Measurements from ENCODE around the gene C12orf60. TPM values are rescaled to one million over a fixed set of nuclear protein-coding genes. Genes with fewer than 3 reads are reported as not detected.

C12orf60 gene
- total and polyA plus RNA-seq, 2 of the 8 experiments (the other 6 are each of a cell fraction or from before 2014, with no cell fraction given): 1.2 to 1.5 TPM

- no peaks in the 10 kb centered on the region for H3K79me1 ChIP-seq (ENCODE audit: low read depth, low read length)
- H3K23ac ChIP-seq (ENCODE audit: insufficient read length): no peak overlapping the region
- H2BK15ac ChIP-seq (ENCODE audit: low read length): no peak overlapping the region
- FAIRE-seq: no peak
- ChIA-PET POLR2A (ENCODE audit: partially characterized antibody) (interaction anchor here (1.3 to 1.5 kb wide), 2 partner anchors 44 to 76 kb away, joined by 4 read pairs; partner anchors contain the start of genes C12orf60 and WBP11), CTCF (ENCODE audit: partially characterized antibody) (interaction anchor here (0.8 to 6.7 kb wide), 14 partner anchors 9 to 375 kb away, joined by 3 to 116 read pairs (median 4); partner anchors contain the start of genes PDE6H and RERG)
- no peak overlapping the region for H3K9ac ChIP-seq (replicated peaks in 1 of 4; ENCODE audit: extremely low read depth in 1 of 4, low read depth in 3 of 4, low read length in 3 of 4)
- no peak overlapping the region for H3K4ac ChIP-seq (replicated peaks; ENCODE audit: insufficient read length, low read depth, low read length)
- no peak overlapping the region for H3K4me2 ChIP-seq (ENCODE audit: insufficient read depth in 1 of 2, low read depth in 2 of 2, low read length in 2 of 2)
- no peak overlapping the region for H2BK5ac ChIP-seq (ENCODE audit: low read depth, low read length)
- no peak overlapping the region for H3K56ac ChIP-seq (replicated peaks; ENCODE audit: insufficient read length, low read depth, low read length)
- H3K9me3 ChIP-seq (ENCODE audit: insufficient read depth in 2 of 2, low read depth in 1 of 2, low read length in 1 of 2): no peaks in the 10 kb centered on the region
- H2AK5ac ChIP-seq (ENCODE audit: low read depth, low read length): no peak overlapping the region
- H2BK12ac ChIP-seq (ENCODE audit: low read depth, low read length): no peak overlapping the region
- H2AFZ ChIP-seq (ENCODE audit: low read length): no peak overlapping the region
- H2BK20ac ChIP-seq (ENCODE audit: low read length): no peak overlapping the region
- no peak overlapping the region for H4K8ac ChIP-seq (ENCODE audit: extremely low read depth, insufficient read depth, low read length)
- H4K5ac ChIP-seq (ENCODE audit: insufficient read length, low read depth, low read length): no peak overlapping the region
- H2BK120ac ChIP-seq (replicated peaks; ENCODE audit: low read depth, low read length): no peak overlapping the region
- TF ChIP-seq CHD2 (IDR thresholded peaks at IDR 0.05; ENCODE audit: low read length): no peak
- no peak for TF ChIP-seq POU5F1 (IDR thresholded peaks at IDR 0.05; ENCODE audit: low read depth, low read length)
- TF ChIP-seq TBP (IDR thresholded peaks at IDR 0.05; ENCODE audit: low read depth, low read length): no peak
- TF ChIP-seq, protein P1, sequence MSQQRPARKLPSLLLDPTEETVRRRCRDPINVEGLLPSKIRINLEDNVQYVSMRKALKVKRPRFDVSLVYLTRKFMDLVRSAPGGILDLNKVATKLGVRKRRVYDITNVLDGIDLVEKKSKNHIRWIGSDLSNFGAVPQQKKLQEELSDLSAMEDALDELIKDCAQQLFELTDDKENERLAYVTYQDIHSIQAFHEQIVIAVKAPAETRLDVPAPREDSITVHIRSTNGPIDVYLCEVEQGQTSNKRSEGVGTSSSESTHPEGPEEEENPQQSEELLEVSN (IDR thresholded peaks at IDR 0.05): no peak
- no peak for TF ChIP-seq CBX8 (IDR thresholded peaks at IDR 0.05; ENCODE audit: borderline replicate concordance, low read depth, low read length)
- TF ChIP-seq KDM1A (IDR thresholded peaks at IDR 0.05; ENCODE audit: borderline replicate concordance, low read length): no peak
- TF ChIP-seq TAF7 (optimal IDR thresholded peaks at IDR 0.05; ENCODE audit: borderline replicate concordance, low read depth, low read length): no peak
- TF ChIP-seq CTCF (IDR thresholded peaks at IDR 0.05; ENCODE audit: control extremely low read depth in 1 of 3, insufficient read depth in 1 of 3, low read depth in 1 of 3, low read length in 3 of 3): no peak
- no peak for TF ChIP-seq CREB1 (IDR thresholded peaks at IDR 0.05)
- TF ChIP-seq SP4 (IDR thresholded peaks at IDR 0.05; ENCODE audit: low read length): no peak
- no peak for TF ChIP-seq CHD1 (IDR thresholded peaks at IDR 0.05; ENCODE audit: low read depth, low read length)
- no peaks in the 10 kb centered on the region for H4K20me1 ChIP-seq (replicated peaks in 1 of 2; ENCODE audit: control insufficient read depth in 1 of 2, insufficient read depth in 2 of 2, low read length in 2 of 2)
- no peak overlapping the region for H3K14ac ChIP-seq (ENCODE audit: insufficient read length)
- 83 to 100% methylated on average over 1 to 4 of the region's 4 CpGs for WGBS, 2 experiments (ENCODE audit: extremely low coverage in 1 of 2, insufficient coverage in 1 of 2, insufficient read length in 1 of 2, insufficient replicate concordance in 2 of 2, low coverage in 1 of 2, low lambda C conversion rate in 2 of 2, missing lambda C conversion rate in 1 of 2)
- H3K27ac ChIP-seq (ENCODE audit: low read depth, low read length): no peak overlapping the region
- no peaks in the 10 kb centered on the region for H3K23me2 ChIP-seq (ENCODE audit: low read depth, low read length)
- H3K4me3 ChIP-seq (ENCODE audit: extremely low read depth in 1 of 4, insufficient read depth in 2 of 4, low read depth in 3 of 4, low read length in 4 of 4): no peak overlapping the region
- H3K27me3 ChIP-seq (replicated peaks in 1 of 4; ENCODE audit: control insufficient read depth in 3 of 4, extremely low read depth in 1 of 4, insufficient read depth in 3 of 4, low read length in 3 of 4): no peaks in the 10 kb centered on the region
- H4K91ac ChIP-seq (replicated peaks; ENCODE audit: insufficient read length, low read length): no peak overlapping the region
- no peaks in the 10 kb centered on the region for H3K36me3 ChIP-seq (ENCODE audit: control insufficient read depth in 2 of 4, insufficient read depth in 4 of 4, low read length in 3 of 4)
- no peak overlapping the region for H3K18ac ChIP-seq (ENCODE audit: extremely low read depth, low read length)
- H3K79me2 ChIP-seq (ENCODE audit: control insufficient read depth in 1 of 2, insufficient read depth in 2 of 2, low read length in 2 of 2): no peaks in the 10 kb centered on the region
- DNase-seq (ENCODE audit: low read depth in 1 of 2, low spot score in 2 of 2): no peak
- H3K4me1 ChIP-seq (replicated peaks in 1 of 4; ENCODE audit: control insufficient read depth in 3 of 4, insufficient read depth in 4 of 4, low read length in 3 of 4): no peaks in the 10 kb centered on the region
Measured at GRCh38 chr12:14846876-14847580, 43.6 kb downstream of the C12orf60 start.

Measured in H1 (cell line).